Measurements from ENCODE around the gene PRR30. TPM values are rescaled to one million over a fixed set of nuclear protein-coding genes. Genes with fewer than 3 reads are reported as not detected.
"Not testable (repeated sequence)": the region's sequence is repeated elsewhere in the genome, so short reads cannot be mapped to it uniquely, and the experiment has no call there.

Gene PRR30
- total and polyA plus RNA-seq, 2 donors from 2014 or later = not detected

GRCh38 chr2:27177441-27178351 lies 38.5 kb upstream of the PRR30 start:
- Histone ChIP-seq H3K9me3 (ENCODE audit: control insufficient read depth in 2 of 3, insufficient read depth in 1 of 3, low read length in 3 of 3) (no peaks in the 10 kb centered on the region), H3K27ac (ENCODE audit: low read depth in 2 of 2, low read length in 2 of 2) (no peak overlapping the region), H3K4me1 (ENCODE audit: control insufficient read depth in 2 of 3, insufficient read depth in 2 of 3, low read depth in 1 of 3, low read length in 3 of 3) (no peaks in the 10 kb centered on the region), H3K9ac (ENCODE audit: low read length in 3 of 3) (no peak overlapping the region), H3K4me3 (ENCODE audit: low read length in 3 of 3) (no peak overlapping the region), H3K36me3 (ENCODE audit: control insufficient read depth in 2 of 3, insufficient read depth in 3 of 3, low read length in 3 of 3) (no peaks in the 10 kb centered on the region), H3K27me3 (ENCODE audit: control insufficient read depth, insufficient read depth, low read length) (no peaks in the 10 kb centered on the region)
- DNase-seq (no peak), FAIRE-seq (no peak)
- intact Hi-C loops (cut with DNase I) = no loop called here
- no peak for TF ChIP-seq CTCF (IDR thresholded peaks at IDR 0.05; ENCODE audit: borderline replicate concordance, extremely low read depth, insufficient read depth)

GRCh38 chr2:27175781-27176180 lies 36.6 kb upstream of the PRR30 start:
- FAIRE-seq; H3K9me3 ChIP-seq (ENCODE audit: control insufficient read depth in 2 of 3, insufficient read depth in 1 of 3, low read length in 3 of 3); intact Hi-C loops (cut with DNase I); H3K4me3 ChIP-seq (ENCODE audit: low read length in 3 of 3); H3K27me3 ChIP-seq (ENCODE audit: control insufficient read depth, insufficient read depth, low read length); H3K27ac ChIP-seq (ENCODE audit: low read depth in 2 of 2, low read length in 2 of 2); DNase-seq; H3K4me1 ChIP-seq (ENCODE audit: control insufficient read depth in 2 of 3, insufficient read depth in 2 of 3, low read depth in 1 of 3, low read length in 3 of 3); H3K36me3 ChIP-seq (ENCODE audit: control insufficient read depth in 2 of 3, insufficient read depth in 3 of 3, low read length in 3 of 3); H3K9ac ChIP-seq (ENCODE audit: low read length in 3 of 3): not testable (repeated sequence)

DNA sequence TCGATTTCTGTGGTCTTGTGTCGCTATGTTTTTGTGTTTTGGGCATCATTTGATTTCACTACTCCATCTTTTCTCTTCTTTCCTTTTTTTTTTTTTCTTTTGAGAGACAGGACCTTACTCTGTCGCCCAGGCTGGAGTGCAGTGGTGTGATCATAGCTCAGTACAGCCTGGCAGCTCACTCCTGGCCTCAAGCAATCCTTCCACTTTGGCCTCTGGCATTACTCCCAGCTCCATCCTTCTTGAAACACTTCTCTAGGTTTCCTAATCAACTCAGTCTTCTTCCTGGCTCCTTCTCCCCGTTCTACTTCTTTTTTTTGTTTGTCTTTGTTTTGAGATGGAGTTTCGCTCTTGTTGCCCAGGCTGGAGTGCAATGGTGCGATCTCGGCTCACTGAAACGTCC lies 36.1 kb upstream of the PRR30 start:
- no peak overlapping the region for H3K4me3 ChIP-seq (ENCODE audit: low read length in 3 of 3)
- no peak for TF ChIP-seq CTCF (IDR thresholded peaks at IDR 0.05; ENCODE audit: borderline replicate concordance, extremely low read depth, insufficient read depth)
- FAIRE-seq = no peak
- no peaks in the 10 kb centered on the region for H3K36me3 ChIP-seq (ENCODE audit: control insufficient read depth in 2 of 3, insufficient read depth in 3 of 3, low read length in 3 of 3)
- intact Hi-C loops (cut with DNase I) = no loop called here
- no peaks in the 10 kb centered on the region for H3K27me3 ChIP-seq (ENCODE audit: control insufficient read depth, insufficient read depth, low read length)
- no peak for DNase-seq
- no peak overlapping the region for H3K9ac ChIP-seq (ENCODE audit: low read length in 3 of 3)
- H3K9me3 ChIP-seq (ENCODE audit: control insufficient read depth in 2 of 3, insufficient read depth in 1 of 3, low read length in 3 of 3) = no peaks in the 10 kb centered on the region
- no peak overlapping the region for H3K27ac ChIP-seq (ENCODE audit: low read depth in 2 of 2, low read length in 2 of 2)
- no peaks in the 10 kb centered on the region for H3K4me1 ChIP-seq (ENCODE audit: control insufficient read depth in 2 of 3, insufficient read depth in 2 of 3, low read depth in 1 of 3, low read length in 3 of 3)

DNA sequence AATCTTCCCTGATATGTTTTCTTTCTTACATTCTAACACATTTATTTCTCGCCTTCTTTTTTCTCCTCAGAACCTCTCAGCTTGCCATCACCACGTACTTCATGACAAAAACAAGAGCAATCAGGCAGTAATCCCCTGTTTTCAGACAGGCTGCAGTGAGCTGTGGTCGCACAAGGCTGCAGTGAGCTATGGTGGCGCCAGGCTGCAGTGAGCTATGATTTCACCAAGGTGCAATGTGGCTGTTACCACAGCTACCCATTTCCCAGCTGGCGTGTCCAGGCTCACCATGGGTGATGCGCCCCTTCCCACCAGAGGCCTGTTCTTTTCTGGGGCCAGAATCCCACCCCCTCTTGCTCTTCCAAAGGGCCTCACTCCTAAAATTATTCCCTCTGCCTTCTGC lies 35.4 kb upstream of the PRR30 start:
- no peaks in the 10 kb centered on the region for H3K36me3 ChIP-seq (ENCODE audit: control insufficient read depth in 2 of 3, insufficient read depth in 3 of 3, low read length in 3 of 3)
- no peak for FAIRE-seq
- no peak for TF ChIP-seq CTCF (IDR thresholded peaks at IDR 0.05; ENCODE audit: borderline replicate concordance, extremely low read depth, insufficient read depth)
- H3K4me1 ChIP-seq (ENCODE audit: control insufficient read depth in 2 of 3, insufficient read depth in 2 of 3, low read depth in 1 of 3, low read length in 3 of 3) = no peaks in the 10 kb centered on the region
- no peaks in the 10 kb centered on the region for H3K27me3 ChIP-seq (ENCODE audit: control insufficient read depth, insufficient read depth, low read length)
- intact Hi-C loops (cut with DNase I) = no loop called here
- no peak overlapping the region for H3K9ac ChIP-seq (ENCODE audit: low read length in 3 of 3)
- no peak for DNase-seq
- H3K9me3 ChIP-seq (ENCODE audit: control insufficient read depth in 2 of 3, insufficient read depth in 1 of 3, low read length in 3 of 3) = no peaks in the 10 kb centered on the region
- no peak overlapping the region for H3K4me3 ChIP-seq (ENCODE audit: low read length in 3 of 3)
- no peak overlapping the region for H3K27ac ChIP-seq (ENCODE audit: low read depth in 2 of 2, low read length in 2 of 2)
